NB4 (cell line): ENCODE data around the gene PITPNM3.
"Not testable (repeated sequence)": the region's sequence is repeated elsewhere in the genome, so short reads cannot be mapped to it uniquely, and the experiment has no call there.

Experiments used
- DNase-seq: peaks from one replicate; pipeline ENCODE4 v3.0.0; 2010; ENCODE audit warnings: low read depth
- H3K4me3 ChIP-seq: one replicate; pipeline ENCODE4 v1.5.1; 2011; ENCODE audit warnings: mild to moderate bottlenecking, low read depth, low read length, moderate library complexity
- MYC ChIP-seq: IDR thresholded peaks from 2 replicates; pipeline ENCODE4 v1.6.1; 2011; ENCODE audit warnings: low read depth, low read length
- POLR2A ChIP-seq: IDR thresholded peaks from 2 replicates; pipeline ENCODE4 v1.6.1; 2011; ENCODE audit warnings: mild to moderate bottlenecking; ENCODE audit not compliant: insufficient read length; ENCODE audit errors: extremely low read depth
- TF ChIP-seq, protein P1 (sequence below): IDR thresholded peaks from 2 replicates; pipeline ENCODE4 v1.6.1; 2011; ENCODE audit warnings: low read depth, low read length
- TF ChIP-seq, protein P2 (sequence below): IDR thresholded peaks from one replicate; pipeline ENCODE4 v1.5.1; 2012; ENCODE audit warnings: low read depth, low read length

Gene PITPNM3

DNA sequence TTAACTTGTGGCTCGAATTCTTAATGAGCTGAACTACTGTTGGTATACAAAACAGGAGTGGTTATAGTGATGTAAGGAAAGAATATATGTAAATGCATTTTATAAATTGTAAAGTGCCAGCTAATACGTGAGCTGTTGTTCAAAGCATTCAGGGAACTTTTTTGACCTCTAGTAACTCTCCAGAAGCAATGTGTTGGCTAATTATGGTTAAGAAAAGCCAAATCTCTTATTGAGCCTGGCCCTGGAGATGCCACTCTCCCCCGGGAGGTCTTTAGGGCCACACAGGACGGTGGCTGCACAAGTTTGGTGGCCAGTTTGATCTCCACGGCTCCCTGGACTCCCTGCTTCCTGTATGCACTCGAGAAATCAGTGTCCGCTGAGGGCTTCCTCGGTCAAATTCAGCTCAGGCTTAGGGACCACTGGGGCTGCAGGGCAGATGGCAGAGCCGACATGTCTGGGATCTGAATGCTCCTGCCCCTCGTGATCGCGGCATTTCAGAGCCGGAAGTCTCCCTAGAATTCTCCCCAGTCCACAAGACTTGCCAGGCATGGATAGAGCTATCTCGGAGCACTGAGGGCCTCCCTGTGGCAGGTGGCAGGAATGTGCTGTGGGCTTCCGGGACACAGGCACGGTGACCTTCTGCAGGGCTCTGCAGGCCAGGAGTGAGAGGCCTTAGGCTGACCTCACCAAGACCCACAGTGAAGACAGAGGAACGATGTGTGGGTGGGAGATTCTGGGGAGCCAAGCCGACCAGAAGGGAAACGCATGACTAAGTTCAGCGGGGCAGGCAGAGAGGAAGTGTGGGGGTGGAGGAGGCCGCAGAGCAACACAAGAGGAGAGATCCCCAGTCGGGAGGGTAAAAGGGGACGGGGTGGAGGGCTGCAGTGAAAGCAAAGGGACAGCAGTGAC, 18.6 kb upstream of the PITPNM3 start:
- peak; percentile 80 for DNase-seq
- TF ChIP-seq MYC (no peak), POLR2A (no peak)
- TF ChIP-seq, protein P1, sequence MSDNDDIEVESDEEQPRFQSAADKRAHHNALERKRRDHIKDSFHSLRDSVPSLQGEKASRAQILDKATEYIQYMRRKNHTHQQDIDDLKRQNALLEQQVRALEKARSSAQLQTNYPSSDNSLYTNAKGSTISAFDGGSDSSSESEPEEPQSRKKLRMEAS, result peak; percentile 18; the same call in 1 of the 2 replicates
- TF ChIP-seq, protein P2, sequence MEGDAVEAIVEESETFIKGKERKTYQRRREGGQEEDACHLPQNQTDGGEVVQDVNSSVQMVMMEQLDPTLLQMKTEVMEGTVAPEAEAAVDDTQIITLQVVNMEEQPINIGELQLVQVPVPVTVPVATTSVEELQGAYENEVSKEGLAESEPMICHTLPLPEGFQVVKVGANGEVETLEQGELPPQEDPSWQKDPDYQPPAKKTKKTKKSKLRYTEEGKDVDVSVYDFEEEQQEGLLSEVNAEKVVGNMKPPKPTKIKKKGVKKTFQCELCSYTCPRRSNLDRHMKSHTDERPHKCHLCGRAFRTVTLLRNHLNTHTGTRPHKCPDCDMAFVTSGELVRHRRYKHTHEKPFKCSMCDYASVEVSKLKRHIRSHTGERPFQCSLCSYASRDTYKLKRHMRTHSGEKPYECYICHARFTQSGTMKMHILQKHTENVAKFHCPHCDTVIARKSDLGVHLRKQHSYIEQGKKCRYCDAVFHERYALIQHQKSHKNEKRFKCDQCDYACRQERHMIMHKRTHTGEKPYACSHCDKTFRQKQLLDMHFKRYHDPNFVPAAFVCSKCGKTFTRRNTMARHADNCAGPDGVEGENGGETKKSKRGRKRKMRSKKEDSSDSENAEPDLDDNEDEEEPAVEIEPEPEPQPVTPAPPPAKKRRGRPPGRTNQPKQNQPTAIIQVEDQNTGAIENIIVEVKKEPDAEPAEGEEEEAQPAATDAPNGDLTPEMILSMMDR, result no peak

GRCh38 chr17:6573982-6574686, 17.8 kb upstream of the PITPNM3 start:
- TF ChIP-seq, protein P1, result no peak
- TF ChIP-seq MYC (no peak), POLR2A (no peak)
- TF ChIP-seq, protein P2, result no peak
- no peak for DNase-seq
- H3K4me3 ChIP-seq, result no peak overlapping the region

More for the DNA sequence above, 18.6 kb upstream of the PITPNM3 start:
- H3K4me3 ChIP-seq, result no peak overlapping the region

DNA sequence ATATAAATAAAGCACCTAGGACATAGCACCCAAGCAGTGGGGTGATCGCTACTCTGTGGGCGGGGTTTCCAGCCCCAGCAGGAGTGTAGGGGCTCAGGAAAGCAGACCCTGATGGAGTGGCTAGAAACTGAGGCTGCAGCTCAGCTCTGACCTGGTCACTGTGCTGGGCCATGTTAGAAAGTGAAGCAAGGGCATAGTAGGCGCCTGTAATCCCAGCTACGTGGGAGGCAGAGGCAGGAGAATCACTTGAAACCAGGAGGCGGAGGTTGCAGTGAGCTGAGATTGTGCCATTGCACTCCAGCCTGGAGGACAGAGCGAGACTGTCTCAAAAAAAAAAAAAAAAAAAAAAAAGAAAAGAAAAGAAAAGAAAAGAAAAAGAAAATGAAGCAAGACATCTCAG, 17.1 kb upstream of the PITPNM3 start:
- not testable (repeated sequence) for H3K4me3 ChIP-seq, DNase-seq

- no peak for DNase-seq
- H3K4me3 ChIP-seq, result no peak overlapping the region
- no peak for TF ChIP-seq MYC
- TF ChIP-seq, protein P1, result no peak
- no peak for TF ChIP-seq POLR2A
- TF ChIP-seq, protein P2, result no peak
Measured at GRCh38 chr17:6572972-6573370, 16.6 kb upstream of the PITPNM3 start.

DNA sequence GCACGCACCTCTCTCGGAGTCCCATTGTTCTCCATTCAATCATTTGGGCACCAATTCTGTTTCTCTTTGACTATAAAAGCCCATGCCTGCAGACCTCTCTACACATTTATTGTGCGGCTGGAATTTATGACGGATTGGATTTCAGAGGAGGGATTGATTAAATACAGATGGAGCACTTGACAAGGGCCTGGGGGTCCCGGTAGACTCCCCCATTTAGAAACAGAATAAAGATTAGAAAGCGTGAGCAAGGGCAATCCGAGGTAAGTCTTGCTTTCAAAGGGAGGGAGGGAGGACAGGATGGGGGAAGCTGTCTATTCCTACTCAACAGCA, 15.1 kb upstream of the PITPNM3 start:
- no peak overlapping the region for H3K4me3 ChIP-seq
- DNase-seq, result no peak
- TF ChIP-seq, protein P2, result no peak
- TF ChIP-seq POLR2A (no peak), MYC (no peak)
- TF ChIP-seq, protein P1, result no peak
